NCI-H1092 treated with DMSO at 0.1 percent for 48 hours (cell line): ENCODE data around the gene OLFM2.
"Not testable (repeated sequence)": the region's sequence is repeated elsewhere in the genome, so short reads cannot be mapped to it uniquely, and the experiment has no call there.

Experiments used
- DNase-seq: peaks from one replicate; lab custom pipeline; 2025; lab: John Stamatoyannopoulos, UW

Gene OLFM2

DNA sequence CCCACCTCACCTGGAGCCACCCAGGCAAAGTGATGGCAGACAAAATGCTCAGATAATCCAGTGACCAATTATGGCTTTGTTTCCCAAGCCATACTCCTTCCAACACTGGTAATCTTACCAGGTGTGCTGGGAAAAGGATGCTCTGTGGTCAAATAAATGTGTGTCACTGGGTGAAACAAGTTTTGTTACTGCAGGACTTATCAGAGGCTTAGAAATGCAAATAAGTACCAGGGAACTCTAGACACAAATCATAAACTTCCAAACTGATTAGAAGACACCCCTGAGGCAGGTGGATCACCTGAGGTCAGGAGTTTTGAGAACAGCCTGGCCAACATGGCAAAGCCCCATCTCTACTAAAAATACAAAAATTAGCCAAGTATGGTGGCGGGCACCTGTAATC, 74.8 kb downstream of the OLFM2 start:
- no peak for DNase-seq

GRCh38 chr19:9860407-9860806, 75.9 kb downstream of the OLFM2 start:
- DNase-seq, result no peak

DNA sequence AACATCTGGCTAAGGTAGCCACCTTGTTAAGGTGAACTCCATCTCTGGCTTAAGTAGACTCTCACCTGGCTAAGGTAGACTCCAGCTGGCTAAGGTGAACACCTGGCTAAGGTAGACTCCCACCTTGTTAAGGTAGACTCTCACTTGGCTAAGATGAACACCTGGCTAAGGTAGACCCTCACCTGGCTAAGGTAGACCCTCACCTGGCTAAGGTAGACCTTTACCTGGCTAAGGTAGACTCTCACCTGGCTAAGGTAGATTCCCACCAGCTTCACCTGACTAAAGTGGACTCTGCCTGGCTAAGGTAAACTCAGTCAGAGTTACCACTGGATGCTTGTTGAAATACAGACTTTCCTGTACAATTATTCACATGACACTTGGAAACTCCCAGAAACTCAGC, 77.5 kb downstream of the OLFM2 start:
- DNase-seq, result no peak

DNA sequence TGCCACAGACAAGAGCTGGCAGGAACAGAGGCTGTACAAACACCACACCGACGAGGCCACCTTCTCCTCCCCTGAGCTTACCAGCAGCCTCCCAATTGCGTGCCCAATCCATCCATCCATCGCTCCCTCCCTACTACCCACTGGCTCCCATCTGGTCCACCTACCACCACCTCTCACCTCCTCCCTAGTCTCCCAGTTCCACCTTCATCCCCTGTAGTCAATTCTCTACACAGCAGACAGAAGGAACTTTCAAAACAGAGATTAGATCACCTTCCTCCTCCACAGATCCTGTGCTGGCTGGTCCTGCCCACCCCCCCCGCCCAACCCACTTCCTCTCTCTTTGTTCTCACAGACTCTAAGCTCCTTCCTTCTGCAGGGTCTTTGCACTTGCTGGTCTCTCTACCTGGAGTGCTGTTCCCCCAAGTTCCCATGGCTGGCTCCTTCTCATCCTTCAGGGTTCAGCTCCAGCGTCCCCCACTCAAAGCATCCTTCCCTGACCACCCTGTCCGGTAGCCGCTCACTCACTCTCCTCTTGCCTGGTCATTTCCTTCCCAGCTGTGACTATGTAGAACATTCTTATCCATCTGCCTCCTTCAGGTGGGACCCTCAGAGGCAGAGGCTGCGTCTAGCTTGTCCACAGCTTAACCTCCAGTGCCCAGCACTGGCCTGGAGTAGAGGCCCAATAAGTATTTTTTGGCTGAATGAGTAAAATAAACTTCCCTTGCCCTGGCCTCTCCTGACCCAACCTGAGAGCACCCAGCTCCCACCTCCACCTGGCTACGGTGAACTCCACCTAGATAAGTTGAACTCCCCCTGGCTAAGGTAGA, 78.2 kb downstream of the OLFM2 start:
- no peak for DNase-seq

DNA sequence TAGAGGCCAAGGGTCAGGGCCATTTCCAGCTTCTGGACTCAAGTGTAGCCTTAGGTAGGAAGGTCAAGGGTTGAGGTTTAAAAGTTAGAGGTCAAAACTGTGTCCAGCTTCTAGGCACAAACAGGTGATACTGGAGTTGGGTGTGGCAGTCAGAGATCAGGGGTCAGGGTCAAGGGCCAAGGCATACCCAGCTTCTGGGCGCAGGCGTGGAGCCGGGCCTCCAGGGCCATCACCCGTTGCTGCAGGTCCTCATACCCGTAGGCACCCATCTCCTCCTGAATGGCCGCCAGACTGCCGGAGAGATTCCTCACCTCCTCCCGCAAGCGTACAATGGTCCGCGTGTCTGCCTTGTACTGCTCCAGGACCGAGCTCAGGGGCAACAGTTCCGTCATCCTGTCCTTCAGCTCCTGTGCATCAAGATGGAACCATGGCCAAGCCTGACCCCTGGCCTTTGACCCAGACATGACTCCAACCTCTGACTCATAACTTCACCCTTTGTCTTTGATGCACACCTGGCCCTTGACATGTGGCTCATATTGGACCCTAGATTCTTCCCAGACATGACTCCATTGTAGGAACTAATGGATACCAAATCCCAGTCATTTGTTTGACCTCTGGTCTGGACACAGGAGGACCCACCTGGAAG, 79.1 kb downstream of the OLFM2 start:
- DNase-seq, result no peak

GRCh38 chr19:9856609-9857008, 79.7 kb downstream of the OLFM2 start:
- no peak for DNase-seq

GRCh38 chr19:9854282-9854846, 82.0 kb downstream of the OLFM2 start:
- no peak for DNase-seq

DNA sequence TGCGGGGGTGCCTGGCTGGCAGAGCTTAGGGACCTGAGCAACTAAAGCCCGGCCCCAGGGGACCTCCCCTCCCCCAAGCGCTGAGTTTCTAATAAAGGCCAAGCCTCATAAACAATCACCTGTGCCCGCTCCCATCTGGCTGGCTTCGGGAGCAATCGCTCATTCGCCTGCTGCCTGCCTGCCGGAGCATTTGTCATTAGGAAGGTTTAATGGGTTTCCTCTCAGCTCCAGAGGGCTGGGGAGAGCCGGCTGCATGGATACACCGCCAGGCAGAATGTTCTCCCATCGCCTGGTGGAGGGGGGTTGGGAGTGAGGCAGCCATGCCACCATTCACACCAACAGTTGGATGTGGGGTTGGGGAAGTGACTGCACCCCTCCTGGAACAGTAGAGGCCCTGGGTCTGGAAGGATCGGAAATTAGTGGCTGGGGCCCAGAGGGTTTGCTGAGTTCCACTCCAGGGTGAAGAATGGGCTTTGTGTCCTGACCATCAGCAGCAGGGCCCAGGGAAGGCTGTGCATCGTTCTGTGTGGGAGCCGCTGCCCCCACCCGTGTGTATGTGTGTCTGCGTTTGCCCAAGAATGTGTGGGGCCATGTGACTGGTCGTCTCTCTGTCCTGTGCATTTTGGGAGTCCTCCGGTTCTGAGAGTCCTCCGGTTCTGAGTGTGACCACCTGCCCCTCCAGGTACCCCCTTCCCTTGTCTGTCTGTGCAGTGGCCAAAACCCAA, 85.9 kb downstream of the OLFM2 start:
- peak; percentile 37 for DNase-seq

DNA sequence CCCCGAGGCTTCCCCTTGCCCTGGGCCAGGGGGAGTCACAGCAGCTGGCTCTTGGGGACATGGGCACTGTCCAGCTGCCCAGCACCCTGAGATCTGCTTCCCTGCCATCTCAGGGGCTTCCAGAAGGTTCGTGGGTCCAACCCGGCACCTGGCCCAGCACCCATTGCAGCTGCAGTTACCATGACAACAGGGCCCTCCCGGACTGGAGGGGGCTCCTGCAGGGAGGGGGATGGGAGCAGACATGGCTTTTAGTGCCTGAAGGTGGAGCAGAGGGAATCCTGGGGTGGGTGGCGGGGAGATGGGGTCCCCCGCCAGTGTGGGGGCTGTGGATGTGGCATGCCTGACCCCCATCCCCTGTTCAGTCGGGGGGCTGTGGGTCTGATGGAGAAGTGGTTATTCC, 86.5 kb downstream of the OLFM2 start:
- DNase-seq, result peak; percentile 25

DNA sequence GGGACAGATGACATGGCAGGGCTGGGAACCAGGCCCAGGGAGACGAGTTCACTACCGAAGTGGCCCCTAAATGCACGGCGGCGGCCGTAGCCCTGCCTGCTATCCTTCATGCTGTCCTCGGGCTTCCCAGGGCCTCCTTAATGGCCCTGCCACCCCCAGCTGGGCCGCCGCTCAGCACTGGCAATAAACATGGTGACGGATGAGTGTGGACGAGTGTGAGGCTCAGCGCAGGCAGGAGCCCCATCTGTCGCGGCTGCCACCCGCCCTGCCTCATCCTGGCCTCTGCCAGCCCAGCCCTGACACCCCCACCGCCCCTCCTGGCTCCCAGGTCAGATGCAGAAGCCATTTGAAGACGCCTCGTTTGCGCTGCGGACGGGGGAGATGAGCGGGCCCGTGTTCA, 87.6 kb downstream of the OLFM2 start:
- no peak for DNase-seq

DNA sequence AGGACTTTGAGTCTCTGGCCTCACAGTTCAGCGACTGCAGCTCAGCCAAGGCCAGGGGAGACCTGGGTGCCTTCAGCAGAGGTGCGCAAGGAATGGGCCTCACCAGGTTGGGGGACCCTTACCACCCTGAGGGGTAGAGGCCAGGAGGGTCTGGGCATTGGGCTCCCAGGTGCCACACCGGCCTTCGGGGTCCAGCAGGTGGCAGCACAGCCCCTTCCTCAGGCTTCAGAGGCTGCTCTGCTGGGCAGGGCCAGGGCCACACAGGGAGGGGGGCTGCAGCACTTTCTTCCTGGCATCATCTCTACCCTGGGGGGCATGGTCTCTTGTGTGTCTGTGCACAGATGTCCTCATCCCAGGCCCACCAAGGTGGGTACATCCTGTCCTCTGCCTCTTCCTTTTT, 88.3 kb downstream of the OLFM2 start:
- DNase-seq, result no peak

DNA sequence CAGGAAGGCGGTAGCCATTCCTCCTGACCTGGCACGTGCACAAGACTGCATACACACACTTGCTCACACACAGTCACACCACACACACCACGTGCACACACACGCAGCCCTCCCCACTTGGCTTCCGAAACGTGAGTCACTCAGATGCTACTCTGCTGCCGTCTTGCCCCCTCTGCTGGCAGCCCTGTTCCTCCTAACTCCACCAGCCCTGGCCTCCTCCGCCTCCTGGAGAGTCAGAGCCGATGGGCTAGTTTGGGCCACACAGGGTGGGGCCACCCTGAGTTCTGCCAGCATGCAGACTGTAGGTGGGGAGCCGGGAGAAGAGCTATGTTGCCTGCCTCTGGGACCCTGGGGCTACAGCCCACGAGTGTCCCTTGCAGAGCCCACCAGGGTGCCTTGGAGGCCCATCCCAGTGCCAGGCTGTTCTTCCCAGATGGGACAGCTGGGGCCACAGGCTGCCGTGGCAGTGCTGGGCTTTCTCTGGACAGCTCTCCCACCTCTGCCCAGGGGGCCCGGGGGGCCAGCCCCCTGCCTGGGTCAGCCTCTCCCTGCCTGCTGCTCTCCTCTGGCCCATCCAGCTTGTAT, 89.1 kb downstream of the OLFM2 start:
- DNase-seq, result no peak

GRCh38 chr19:9843626-9844273, 92.6 kb downstream of the OLFM2 start:
- not testable (repeated sequence) for DNase-seq

GRCh38 chr19:9842834-9843625, 93.3 kb downstream of the OLFM2 start:
- DNase-seq, result no peak

- DNase-seq, result no peak
Measured at GRCh38 chr19:9839415-9839814, 96.9 kb downstream of the OLFM2 start.

DNA sequence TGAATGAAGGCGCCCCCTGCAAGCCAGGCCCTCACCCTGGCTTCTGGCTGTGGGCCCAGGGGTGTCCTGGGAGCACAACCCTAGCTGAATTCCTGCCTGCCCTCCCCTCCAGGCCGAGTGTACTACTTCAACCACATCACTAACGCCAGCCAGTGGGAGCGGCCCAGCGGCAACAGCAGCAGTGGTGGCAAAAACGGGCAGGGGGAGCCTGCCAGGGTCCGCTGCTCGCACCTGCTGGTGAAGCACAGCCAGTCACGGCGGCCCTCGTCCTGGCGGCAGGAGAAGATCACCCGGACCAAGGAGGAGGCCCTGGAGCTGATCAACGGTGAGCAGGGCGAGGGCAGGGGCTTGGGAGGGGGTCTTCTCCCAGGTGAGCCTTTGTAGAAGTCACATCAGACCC, 98.0 kb downstream of the OLFM2 start:
- no peak for DNase-seq

DNA sequence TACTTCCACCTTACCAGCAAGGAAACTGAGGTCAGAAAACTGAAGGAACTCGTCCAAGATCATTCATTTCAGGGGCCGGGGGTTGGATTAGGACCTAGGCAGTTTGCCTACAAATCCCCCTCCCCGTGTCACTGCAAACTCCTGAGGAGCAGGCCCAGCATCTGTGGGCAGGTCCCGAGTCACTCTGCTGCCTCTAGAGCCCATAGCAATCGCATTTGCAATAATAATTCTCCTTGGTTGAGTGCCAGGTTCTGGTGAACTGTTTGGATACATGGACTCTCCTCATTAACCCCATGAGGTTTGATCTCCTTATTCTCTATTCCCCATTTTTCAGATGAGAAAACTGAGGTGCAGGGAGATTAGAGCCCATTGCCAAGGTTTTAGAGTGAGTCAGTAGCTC, 100.3 kb downstream of the OLFM2 start:
- DNase-seq, result no peak

DNA sequence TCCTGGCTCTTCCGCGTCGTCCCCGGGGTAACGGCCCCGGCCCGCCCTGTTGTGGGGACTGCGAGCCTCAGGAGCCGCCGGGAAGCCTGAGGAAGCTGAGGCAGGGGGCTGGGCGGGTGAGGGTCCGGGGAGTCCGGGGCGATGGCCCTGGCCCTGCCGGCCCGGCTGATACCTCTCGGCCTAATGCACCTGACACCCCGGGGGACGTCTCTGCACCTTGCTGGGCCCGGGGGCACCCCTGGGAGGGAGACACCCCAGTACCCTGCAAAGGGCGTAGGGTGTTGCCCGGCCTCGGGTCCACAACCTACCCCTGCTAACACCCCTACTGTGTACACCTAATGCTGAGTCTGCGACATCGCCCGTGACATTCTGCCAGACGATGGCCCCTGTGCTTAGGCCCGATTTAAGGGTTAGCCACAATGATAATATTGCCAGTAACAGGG, 100.8 kb downstream of the OLFM2 start:
- DNase-seq, result no peak

- peak; percentile 99 for DNase-seq
Measured at GRCh38 chr19:9834726-9835506, 101.4 kb downstream of the OLFM2 start, which contains the start of gene PIN1. TSS of gene PIN1 (plus strand) at chr19:9835318. CDS start at chr19:9835345, 27 bp downstream.

DNA sequence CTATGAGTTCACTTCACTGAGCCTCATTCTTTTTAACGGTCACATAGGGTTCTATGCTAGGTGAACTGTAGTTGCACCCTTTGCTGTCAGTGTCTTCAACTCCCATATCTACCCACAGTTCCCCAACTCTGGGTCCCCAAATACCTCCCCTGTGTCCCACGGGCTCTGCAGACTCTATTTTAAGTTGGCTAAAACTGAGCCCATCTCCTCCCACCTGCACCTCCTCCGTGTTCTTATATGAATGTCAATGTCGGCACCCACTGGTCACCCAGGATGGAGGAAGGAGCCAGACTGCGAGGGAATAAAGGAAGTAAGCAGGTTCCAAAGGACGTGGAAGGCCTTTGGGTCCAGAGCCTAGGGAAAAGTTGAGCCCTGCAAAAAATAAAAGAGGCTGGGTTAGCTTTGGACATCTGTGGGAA, 102.0 kb downstream of the OLFM2 start:
- no peak for DNase-seq
